Rectal smooth muscle tissue (tissue), 1 donor: ENCODE measurements around the gene ZNF79.

ENCODE experiments used
- H3K27ac ChIP-seq: one replicate; pipeline ENCODE4 v1.7.0; 2013; ENCODE audit warnings: low read depth, low read length, inconsistent platforms
- H3K27me3 ChIP-seq: one replicate; pipeline ENCODE4 v1.7.0; 2013; ENCODE audit warnings: low read length; ENCODE audit not compliant: control insufficient read depth, insufficient read depth
- H3K36me3 ChIP-seq: one replicate; pipeline ENCODE4 v1.7.0; 2013; ENCODE audit warnings: low read length; ENCODE audit not compliant: control insufficient read depth, insufficient read depth
- H3K4me1 ChIP-seq: one replicate; pipeline ENCODE4 v1.7.0; 2013; ENCODE audit warnings: low read length; ENCODE audit not compliant: control insufficient read depth, insufficient read depth
- H3K4me3 ChIP-seq: one replicate; pipeline ENCODE4 v1.7.0; 2013; ENCODE audit warnings: low read length
- H3K9ac ChIP-seq: one replicate; pipeline ENCODE4 v1.7.0; 2013; ENCODE audit warnings: low read length

Gene ZNF79

GRCh38 chr9:127403507-127404192, 20.5 kb upstream of the ZNF79 start:
- Histone ChIP-seq H3K9ac (no peak overlapping the region), H3K4me1 (peaks cover 2% of the 10 kb centered on the region), H3K27me3 (no peaks in the 10 kb centered on the region), H3K36me3 (peaks cover 17% of the 10 kb centered on the region), H3K27ac (no peak overlapping the region), H3K4me3 (no peak overlapping the region)

DNA sequence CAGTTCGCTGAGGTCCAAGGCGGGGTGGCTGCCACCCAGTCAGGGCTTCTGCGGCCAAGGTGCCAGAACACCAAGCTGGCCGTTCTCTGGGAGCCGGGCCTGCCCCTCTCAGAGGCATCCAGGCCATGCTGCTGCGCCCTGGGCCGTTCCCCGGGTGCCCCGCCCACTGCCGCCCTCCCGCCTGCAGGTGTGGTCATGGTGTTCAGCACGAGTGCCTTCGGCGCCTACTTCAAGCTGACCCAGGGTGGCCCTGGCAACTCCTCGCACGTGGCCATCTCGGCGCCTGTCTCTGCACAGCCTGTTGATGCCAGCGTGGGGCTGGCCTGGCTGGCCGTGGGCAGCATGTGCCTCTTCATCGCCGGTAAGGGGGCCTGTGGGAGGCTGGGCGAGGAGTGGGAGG, 19.6 kb upstream of the ZNF79 start:
- H3K36me3 ChIP-seq, result peaks cover 17% of the 10 kb centered on the region
- H3K4me3 ChIP-seq, result no peak overlapping the region
- H3K27ac ChIP-seq, result no peak overlapping the region
- H3K9ac ChIP-seq, result no peak overlapping the region
- peaks cover 2% of the 10 kb centered on the region for H3K4me1 ChIP-seq
- H3K27me3 ChIP-seq, result no peaks in the 10 kb centered on the region

DNA sequence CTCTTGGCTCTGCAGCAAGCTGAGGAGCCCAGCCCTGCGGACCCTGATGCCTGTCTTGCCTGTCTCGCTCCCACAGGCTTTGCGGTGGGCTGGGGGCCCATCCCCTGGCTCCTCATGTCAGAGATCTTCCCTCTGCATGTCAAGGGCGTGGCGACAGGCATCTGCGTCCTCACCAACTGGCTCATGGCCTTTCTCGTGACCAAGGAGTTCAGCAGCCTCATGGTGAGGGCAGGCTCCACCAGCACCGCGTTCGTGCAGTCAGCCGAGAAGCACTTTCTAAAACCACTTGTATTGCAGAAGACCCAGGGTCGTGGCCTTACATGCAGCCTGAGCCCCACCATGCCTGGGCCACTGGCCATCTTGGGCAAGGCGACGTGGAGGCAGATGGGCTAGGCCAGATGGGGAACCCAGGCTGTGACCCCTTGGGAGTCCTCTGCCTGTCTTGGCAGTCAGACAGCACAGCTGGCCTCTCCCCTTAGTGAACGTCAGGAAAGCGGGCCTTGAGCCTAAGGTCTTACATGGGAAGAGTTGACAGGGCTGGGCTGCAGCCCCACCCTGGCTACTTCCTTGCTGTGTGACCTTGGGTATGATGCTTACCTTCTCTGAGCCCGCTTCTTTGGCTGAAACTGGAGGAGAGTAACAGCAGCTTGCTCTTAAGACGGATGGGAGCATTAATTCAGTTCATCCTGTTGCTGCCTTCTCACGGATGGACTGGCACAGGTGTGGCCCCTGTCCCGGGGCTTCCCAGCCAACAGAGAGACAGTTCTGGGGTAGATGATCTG, 18.6 kb upstream of the ZNF79 start:
- H3K27ac ChIP-seq, result no peak overlapping the region
- H3K9ac ChIP-seq, result no peak overlapping the region
- no peaks in the 10 kb centered on the region for H3K27me3 ChIP-seq
- H3K4me1 ChIP-seq, result peaks cover 2% of the 10 kb centered on the region
- H3K36me3 ChIP-seq, result peaks cover 17% of the 10 kb centered on the region
- no peak overlapping the region for H3K4me3 ChIP-seq

- Histone ChIP-seq H3K27ac (peak overlapping the region; percentile 74), H3K4me3 (no peak overlapping the region), H3K9ac (no peak overlapping the region), H3K36me3 (peaks cover 17% of the 10 kb centered on the region), H3K4me1 (peaks cover 2% of the 10 kb centered on the region), H3K27me3 (no peaks in the 10 kb centered on the region)
These were observed 17.2 kb upstream of the ZNF79 start for GRCh38 chr9:127406799-127407491.

DNA sequence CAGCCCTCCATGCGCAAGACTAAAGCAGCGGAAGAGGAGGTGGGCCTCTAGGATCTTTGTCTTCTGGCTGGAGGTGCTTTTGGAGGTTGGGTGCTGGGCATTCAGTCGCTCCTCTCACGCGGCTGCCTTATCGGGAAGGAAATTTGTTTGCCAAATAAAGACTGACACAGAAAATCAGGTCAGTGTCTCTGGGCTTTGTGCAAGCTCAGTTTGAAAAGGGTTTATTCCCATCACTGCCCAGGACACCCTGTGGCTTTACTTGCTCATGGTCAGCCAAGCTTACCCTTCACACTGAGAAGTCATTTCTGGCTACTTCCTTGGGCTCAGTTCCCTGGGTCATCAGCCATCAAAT, 16.7 kb upstream of the ZNF79 start:
- Histone ChIP-seq H3K27me3 (no peaks in the 10 kb centered on the region), H3K36me3 (peaks cover 17% of the 10 kb centered on the region), H3K9ac (no peak overlapping the region), H3K4me3 (no peak overlapping the region), H3K4me1 (peaks cover 2% of the 10 kb centered on the region), H3K27ac (peak overlapping the region; percentile 74)

GRCh38 chr9:127411122-127411521, 13.1 kb upstream of the ZNF79 start:
- H3K27me3 ChIP-seq, result no peaks in the 10 kb centered on the region
- no peak overlapping the region for H3K9ac ChIP-seq
- no peak overlapping the region for H3K27ac ChIP-seq
- H3K36me3 ChIP-seq, result peaks cover 2% of the 10 kb centered on the region
- peaks cover 13% of the 10 kb centered on the region for H3K4me1 ChIP-seq
- no peak overlapping the region for H3K4me3 ChIP-seq

GRCh38 chr9:127415141-127415540, 9.0 kb upstream of the ZNF79 start:
- Histone ChIP-seq H3K27me3 (no peaks in the 10 kb centered on the region), H3K4me1 (peaks cover 27% of the 10 kb centered on the region), H3K36me3 (peaks cover 3% of the 10 kb centered on the region), H3K4me3 (no peak overlapping the region), H3K9ac (no peak overlapping the region), H3K27ac (peak overlapping the region; percentile 90)

DNA sequence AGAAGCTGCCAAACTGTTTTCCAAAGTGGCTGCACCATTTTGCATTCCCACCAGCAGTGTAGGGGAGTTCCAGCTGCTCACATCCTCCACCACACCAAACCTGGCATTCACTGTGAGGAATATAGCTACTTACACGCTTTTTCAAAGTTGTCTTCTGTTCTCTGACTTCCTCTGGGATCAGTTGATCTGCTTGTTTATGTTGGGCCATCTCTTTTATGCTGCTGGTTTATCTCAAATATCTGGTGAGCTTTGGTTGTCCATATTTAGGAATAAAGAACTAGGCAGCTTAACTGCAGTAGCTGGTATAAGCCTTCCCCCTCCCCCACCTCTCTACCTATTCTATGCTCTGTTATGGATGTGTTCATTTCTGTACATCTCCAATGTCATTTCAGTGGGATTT, 8.5 kb upstream of the ZNF79 start:
- H3K4me1 ChIP-seq, result peaks cover 27% of the 10 kb centered on the region
- H3K9ac ChIP-seq, result no peak overlapping the region
- no peak overlapping the region for H3K4me3 ChIP-seq
- peaks cover 3% of the 10 kb centered on the region for H3K36me3 ChIP-seq
- H3K27ac ChIP-seq, result peak overlapping the region; percentile 90
- no peaks in the 10 kb centered on the region for H3K27me3 ChIP-seq

DNA sequence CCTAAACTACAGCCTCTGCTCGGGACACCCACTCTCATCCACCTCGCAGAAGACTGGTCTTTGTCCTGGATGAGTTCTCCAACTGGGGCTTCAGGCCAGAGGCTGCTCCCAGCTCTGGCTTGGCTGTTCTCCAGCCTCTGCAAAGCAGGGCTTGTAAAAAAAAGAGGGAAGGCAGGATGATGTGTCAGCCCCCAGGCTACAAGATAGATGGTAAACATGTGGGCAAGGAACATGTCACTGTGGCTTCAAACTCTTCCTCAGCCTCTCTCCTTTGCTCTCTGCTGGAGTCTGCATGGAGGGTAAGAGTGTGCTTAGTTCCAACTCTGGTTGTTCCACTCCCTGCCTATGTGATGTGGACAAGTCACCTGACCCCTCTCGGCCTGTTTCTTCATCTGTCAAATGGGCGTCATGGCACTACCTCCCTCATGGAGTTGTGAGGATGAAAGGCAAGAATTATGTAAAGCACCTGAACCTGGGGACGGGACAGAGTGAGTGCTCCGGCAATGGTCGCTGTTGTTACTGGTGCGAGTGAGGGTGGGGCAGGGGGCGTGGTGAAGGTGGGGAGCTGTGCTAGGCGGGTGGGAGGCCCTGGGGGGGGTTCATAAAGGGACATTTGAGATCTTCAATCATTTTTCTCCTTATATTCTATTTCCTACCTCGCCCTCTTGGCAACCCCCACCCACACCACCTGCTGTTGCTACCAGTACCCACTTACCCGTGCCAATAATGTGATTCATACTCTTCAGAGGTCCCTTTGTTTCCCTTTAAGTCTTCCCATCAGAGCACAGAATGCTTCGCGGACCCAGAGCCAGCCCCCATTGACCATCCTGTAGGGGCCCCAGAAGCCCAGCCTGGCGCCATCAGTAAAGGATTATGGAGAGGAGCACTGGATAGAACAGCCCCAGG, 6.8 kb upstream of the ZNF79 start:
- Histone ChIP-seq H3K27ac (peak overlapping the region; percentile 90), H3K4me1 (peaks cover 30% of the 10 kb centered on the region), H3K9ac (no peak overlapping the region), H3K36me3 (peaks cover 3% of the 10 kb centered on the region), H3K4me3 (no peak overlapping the region), H3K27me3 (no peaks in the 10 kb centered on the region)

- H3K4me3 ChIP-seq, result no peak overlapping the region
- H3K9ac ChIP-seq, result no peak overlapping the region
- H3K27me3 ChIP-seq, result no peaks in the 10 kb centered on the region
- peaks cover 37% of the 10 kb centered on the region for H3K4me1 ChIP-seq
- H3K27ac ChIP-seq, result peak overlapping the region; percentile 90
- H3K36me3 ChIP-seq, result peaks cover 3% of the 10 kb centered on the region
These were observed 6.1 kb upstream of the ZNF79 start for GRCh38 chr9:127418037-127418471.

DNA sequence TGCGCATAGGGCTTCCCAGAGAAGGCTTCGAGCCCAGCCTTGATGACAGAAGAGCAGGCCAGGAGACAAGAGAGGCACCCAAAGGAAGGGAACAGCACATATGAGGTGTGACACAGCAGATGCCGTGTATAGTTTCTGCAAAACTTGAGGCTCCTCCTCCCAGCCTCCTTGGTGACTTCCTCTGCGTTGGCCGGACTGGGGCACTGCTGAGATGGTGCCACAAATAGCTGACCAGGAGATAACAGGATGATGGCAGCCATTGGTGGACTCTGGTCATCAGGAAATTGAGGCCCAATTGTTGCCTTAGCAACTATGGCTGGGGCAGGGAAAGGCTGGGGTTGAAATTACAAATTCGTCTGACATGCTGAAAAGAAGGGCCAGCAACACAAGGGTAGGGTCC, 4.8 kb upstream of the ZNF79 start:
- H3K27ac ChIP-seq, result peak overlapping the region; percentile 27

DNA sequence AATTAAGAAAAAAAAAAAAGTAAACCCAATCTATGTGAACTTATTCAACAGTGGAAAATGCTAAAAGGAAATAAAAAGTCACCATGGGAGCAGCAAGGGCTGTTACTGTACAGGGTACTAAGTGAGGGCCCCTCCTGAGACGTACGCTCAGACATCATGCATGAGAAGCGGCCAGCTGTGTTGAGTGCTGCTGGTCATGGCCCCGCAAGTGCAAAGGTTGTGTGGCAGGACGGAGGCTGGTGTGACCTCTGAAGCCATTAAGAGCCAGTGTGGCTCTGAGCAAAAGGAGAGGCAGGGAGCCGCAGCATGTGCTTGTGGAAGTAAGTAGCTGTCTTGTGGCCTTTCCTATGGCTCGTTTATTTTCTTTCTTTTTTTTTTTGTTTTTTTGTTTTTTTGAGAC, 3.1 kb upstream of the ZNF79 start:
- H3K9ac ChIP-seq, result no peak overlapping the region
- H3K36me3 ChIP-seq, result peaks cover 3% of the 10 kb centered on the region
- no peaks in the 10 kb centered on the region for H3K27me3 ChIP-seq
- no peak overlapping the region for H3K4me3 ChIP-seq
- peaks cover 37% of the 10 kb centered on the region for H3K4me1 ChIP-seq
- H3K27ac ChIP-seq, result no peak overlapping the region

More for the DNA sequence above, 4.8 kb upstream of the ZNF79 start:
- Histone ChIP-seq H3K36me3 (peaks cover 3% of the 10 kb centered on the region), H3K4me3 (no peak overlapping the region), H3K9ac (no peak overlapping the region), H3K4me1 (peaks cover 40% of the 10 kb centered on the region), H3K27me3 (no peaks in the 10 kb centered on the region)
